HL-60/S4 treated with retinoic acid at 250 ng/mL for 4 days and 3 days (cell line): ENCODE results near the gene LRP2BP.
"Not testable (repeated sequence)": the region's sequence is repeated elsewhere in the genome, so short reads cannot be mapped to it uniquely, and the experiment has no call there.

Experiments used
- in situ Hi-C: fragments of 300-500 bp; cut with MboI; formaldehyde crosslinking; loops from 2 replicates; pipeline ENCODE4 v1.7.0; 2022; ENCODE audit warnings: low sequenced_read_pairs

LRP2BP gene

GRCh38 chr4:185362570-185362969, 33.2 kb downstream of the LRP2BP start:
- in situ Hi-C loops = not testable (repeated sequence)

- in situ Hi-C loops = no loop called here
Observed at GRCh38 chr4:185361872-185362271, 33.9 kb downstream of the LRP2BP start.

GRCh38 chr4:185359767-185360446, 35.8 kb downstream of the LRP2BP start:
- in situ Hi-C loops = no loop called here

- in situ Hi-C loops = no loop called here
Observed at GRCh38 chr4:185358959-185359358, 36.8 kb downstream of the LRP2BP start.

GRCh38 chr4:185358514-185358913, 37.2 kb downstream of the LRP2BP start:
- in situ Hi-C loops = no loop called here

- in situ Hi-C loops = no loop called here
Observed at GRCh38 chr4:185357733-185358440, 37.8 kb downstream of the LRP2BP start.

GRCh38 chr4:185357211-185357610, 38.5 kb downstream of the LRP2BP start:
- in situ Hi-C loops = no loop called here

GRCh38 chr4:185352741-185353140, 43.0 kb downstream of the LRP2BP start:
- in situ Hi-C loops = no loop called here

- in situ Hi-C loops = no loop called here
Observed at GRCh38 chr4:185352202-185352601, 43.5 kb downstream of the LRP2BP start.

- in situ Hi-C loops = no loop called here
Observed at GRCh38 chr4:185351691-185352090, 44.0 kb downstream of the LRP2BP start.

GRCh38 chr4:185346975-185347601, 48.6 kb downstream of the LRP2BP start:
- in situ Hi-C loops = no loop called here

DNA sequence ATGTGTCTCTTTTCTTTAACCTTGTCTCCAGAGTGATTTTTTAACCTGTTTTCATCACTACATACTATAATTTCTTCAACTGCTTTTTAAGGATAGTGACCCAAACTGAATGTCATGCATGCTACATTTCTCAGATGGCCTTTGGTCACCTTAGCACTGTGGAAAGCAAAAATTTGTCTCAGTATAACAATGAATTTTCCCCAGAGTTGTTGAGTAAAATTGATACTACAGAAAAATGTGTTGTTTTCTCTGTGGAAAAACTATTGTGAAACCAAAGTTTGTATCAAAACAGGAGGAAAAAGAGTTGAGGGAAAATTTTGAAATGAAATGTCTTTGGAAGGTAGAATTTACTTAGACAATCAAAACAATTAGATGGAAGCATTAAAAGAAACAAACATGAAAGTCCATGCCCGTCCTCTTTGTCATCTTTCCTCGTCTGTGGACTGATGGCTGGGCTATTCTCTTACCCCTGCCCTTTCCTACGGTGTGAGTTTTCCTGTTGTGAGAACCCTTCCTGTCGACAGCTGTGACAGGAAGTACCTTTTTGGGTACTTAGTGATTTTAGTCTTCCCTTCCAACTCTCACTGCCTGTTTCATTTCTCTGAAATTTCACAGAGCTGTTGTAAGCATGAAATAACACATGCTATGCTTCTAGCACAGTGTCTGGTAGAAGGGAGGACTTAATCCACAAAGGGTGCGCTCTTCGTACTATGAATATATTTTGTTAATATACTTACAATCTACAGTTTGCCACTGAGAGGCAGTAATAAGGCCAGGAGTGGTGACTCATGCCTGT, 50.8 kb downstream of the LRP2BP start:
- in situ Hi-C loops = no loop called here

DNA sequence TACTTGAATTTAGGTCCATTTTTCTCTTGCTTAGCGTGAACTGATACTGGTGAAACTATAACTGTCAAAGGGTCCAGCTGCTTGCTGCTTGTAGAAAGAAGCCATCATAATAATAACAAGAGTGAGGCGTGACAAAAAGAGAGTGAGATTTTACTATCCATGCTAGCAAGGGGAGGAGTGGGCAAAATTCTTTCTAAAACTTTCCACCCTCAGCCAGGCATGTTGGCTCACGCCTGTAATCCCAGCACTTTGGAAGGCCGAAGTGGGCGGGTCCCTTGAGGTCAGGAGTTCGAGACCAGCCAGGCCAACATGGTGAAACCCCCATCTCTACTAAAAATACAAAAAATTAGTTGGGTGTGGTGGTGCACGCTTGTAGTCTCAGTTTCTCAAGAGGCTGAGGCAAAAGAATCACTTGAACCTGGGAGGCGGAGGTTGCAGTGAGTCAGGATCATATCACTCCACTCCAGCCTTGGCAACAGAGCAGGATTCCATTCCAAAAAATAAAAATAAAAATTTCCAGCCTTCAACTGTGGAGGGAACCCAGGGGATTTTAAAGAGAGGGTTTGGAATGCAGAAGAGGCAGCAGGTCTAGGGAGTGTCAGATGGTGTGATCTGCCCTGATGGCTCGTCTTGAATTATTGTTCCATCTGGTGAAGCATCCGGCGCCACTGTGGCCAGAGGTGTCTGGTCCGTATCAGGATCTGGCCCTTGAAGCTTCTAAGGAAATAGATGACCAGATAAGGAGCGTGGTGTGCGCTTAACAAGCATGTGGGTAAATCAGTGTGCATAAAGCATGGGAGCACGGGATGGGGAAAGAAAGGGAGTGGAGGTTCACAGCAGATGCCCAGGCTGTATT, 51.8 kb downstream of the LRP2BP start:
- in situ Hi-C loops = no loop called here

DNA sequence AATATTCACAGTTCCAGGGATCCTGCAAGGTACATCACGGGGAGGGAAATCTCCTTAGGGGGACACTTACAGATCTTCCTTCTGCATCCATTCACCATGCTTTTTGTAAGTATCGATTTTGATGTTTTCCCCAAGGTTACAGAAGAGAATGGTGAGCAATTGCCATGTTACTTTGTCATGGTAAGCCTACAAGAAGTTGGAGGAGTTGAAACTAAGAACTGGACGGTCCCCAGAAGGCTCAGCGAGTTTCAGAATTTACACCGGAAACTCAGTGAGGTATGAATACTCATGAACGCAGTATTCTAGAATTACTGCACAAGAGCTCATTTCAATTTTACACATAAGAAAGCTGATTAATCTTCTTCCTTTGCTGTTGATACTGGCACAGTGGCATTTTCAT, 53.9 kb downstream of the LRP2BP start:
- in situ Hi-C loops = no loop called here

- in situ Hi-C loops = no loop called here
Observed at GRCh38 chr4:185341377-185341776, 54.3 kb downstream of the LRP2BP start.

DNA sequence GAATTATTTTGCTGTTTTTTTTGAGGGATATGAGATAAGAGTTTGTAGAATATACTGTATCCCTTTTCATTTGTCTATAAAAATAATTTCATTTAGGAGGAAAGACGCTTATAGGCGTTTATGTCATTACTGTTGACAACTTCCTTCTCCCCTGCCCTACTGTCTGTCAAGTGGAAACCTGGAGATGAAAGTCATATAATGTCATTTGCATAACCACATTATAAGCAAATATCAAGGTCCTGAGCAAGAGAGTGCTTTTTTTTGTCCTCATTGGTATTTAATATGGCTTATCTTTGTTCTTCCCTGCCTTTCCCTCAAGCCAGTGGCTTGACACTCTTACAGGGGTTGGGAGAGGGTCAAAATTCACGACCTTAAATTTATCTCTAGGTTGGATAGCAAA, 55.8 kb downstream of the LRP2BP start:
- in situ Hi-C loops = no loop called here

- in situ Hi-C loops = no loop called here
Observed at GRCh38 chr4:185335579-185335978, 60.1 kb downstream of the LRP2BP start.

DNA sequence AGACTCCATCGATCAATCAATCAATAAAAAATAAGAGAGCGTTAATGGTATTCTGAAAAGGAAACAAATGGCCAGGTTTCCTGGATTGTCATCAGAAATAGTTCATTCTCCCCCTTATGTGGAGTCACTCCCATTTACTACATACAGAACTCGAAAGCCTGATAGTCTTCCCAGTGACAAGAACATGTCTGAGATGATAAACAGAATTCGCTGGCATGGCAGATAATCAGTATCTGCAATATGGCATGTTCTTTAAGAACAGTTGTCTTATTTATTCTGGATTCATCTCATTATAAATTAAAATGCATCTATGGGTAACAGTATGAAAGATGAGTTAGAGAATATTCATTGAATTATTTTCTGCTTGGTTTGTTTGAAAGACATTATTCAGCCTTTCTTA, 61.4 kb downstream of the LRP2BP start:
- in situ Hi-C loops = no loop called here

GRCh38 chr4:185332575-185333464, 62.9 kb downstream of the LRP2BP start:
- in situ Hi-C loops = no loop called here
